IMR-90 (cell line): ENCODE results near the gene SLC9A7. TPM values are rescaled to one million over a fixed set of nuclear protein-coding genes. Genes with fewer than 3 reads are reported as not detected.

Source experiments
- ATAC-seq: fragments of 200-7000 bp; cut with Tn5 transposase; 2 replicates; pipeline ENCODE4 v1.9.1; 2020; ENCODE audit warnings: low read depth, mild to moderate bottlenecking, moderate library complexity
- BruUV-seq: library from RNA; stranded (reverse); fragments of 400-500 nt; replicated peaks from 2 replicates; lab custom pipeline; 2021; lab: Mats Ljungman, UMichigan
- CTCF ChIA-PET: fragments of 300-600 bp; formaldehyde crosslinking; extraction: SDS; loops from one replicate; lab custom pipeline; 2021; ENCODE audit warnings: antibody characterized with exemption; lab: Yijun Ruan, JAX
- POLR2A ChIA-PET: fragments of 300-600 bp; sonication (Branson Sonifier 250); formaldehyde crosslinking; loops from one replicate; lab custom pipeline; 2022; ENCODE audit warnings: antibody characterized with exemption; ENCODE audit not compliant: unreplicated experiment; lab: Charles Lee
- DNase-seq: peaks from one replicate; pipeline ENCODE4 v3.0.0; 2013
- H2AFZ ChIP-seq: replicated peaks from 2 replicates; pipeline ENCODE3; 2013; ENCODE audit warnings: low read length, mild to moderate bottlenecking; ENCODE audit not compliant: poor library complexity
- H2AK5ac ChIP-seq: 2 replicates; pipeline ENCODE4 v1.6.1; 2013; ENCODE audit warnings: low read depth, low read length, inconsistent platforms
- H2AK9ac ChIP-seq: replicated peaks from 2 replicates; pipeline ENCODE3; 2013; ENCODE audit warnings: mild to moderate bottlenecking, low read depth, low read length, moderate library complexity; ENCODE audit not compliant: poor library complexity
- H2BK120ac ChIP-seq: 2 replicates; pipeline ENCODE4 v1.6.1; 2013; ENCODE audit warnings: low read depth, low read length, inconsistent platforms
- H2BK15ac ChIP-seq: 3 replicates; pipeline ENCODE4 v1.6.1; 2013; ENCODE audit warnings: low read depth, low read length, inconsistent platforms
- H2BK20ac ChIP-seq: 2 replicates; pipeline ENCODE4 v1.6.1; 2013; ENCODE audit warnings: low read depth, mild to moderate bottlenecking, inconsistent platforms, low read length, moderate library complexity
- H2BK5ac ChIP-seq: 2 replicates; pipeline ENCODE4 v1.6.1; 2013; ENCODE audit warnings: mild to moderate bottlenecking, low read depth, low read length, inconsistent platforms; ENCODE audit not compliant: poor library complexity, severe bottlenecking
- H3K14ac ChIP-seq: replicated peaks from 2 replicates; pipeline ENCODE4 v1.6.1; 2013; ENCODE audit warnings: low read depth, low read length, inconsistent platforms
- H3K18ac ChIP-seq: 2 replicates; pipeline ENCODE4 v1.6.1; 2013; ENCODE audit warnings: low read depth, low read length, control low read depth
- H3K23ac ChIP-seq: 2 replicates; pipeline ENCODE4 v1.6.1; 2013; ENCODE audit warnings: low read depth, low read length, inconsistent platforms
- H3K27ac ChIP-seq: 2 replicates; pipeline ENCODE4 v1.5.1; 2013; ENCODE audit warnings: mild to moderate bottlenecking, control low read depth, low read length; ENCODE audit not compliant: insufficient read depth
- H3K27me3 ChIP-seq: 2 replicates; pipeline ENCODE4 v1.6.1; 2013; ENCODE audit warnings: low read length; ENCODE audit not compliant: control insufficient read depth, insufficient read depth
- H3K36me3 ChIP-seq: 2 replicates; pipeline ENCODE4 v1.6.1; 2013; ENCODE audit warnings: low read length, mixed read lengths; ENCODE audit not compliant: control insufficient read depth, insufficient read depth
- H3K4ac ChIP-seq: 2 replicates; pipeline ENCODE4 v1.6.1; 2013; ENCODE audit warnings: low read depth, low read length, inconsistent platforms
- H3K4me1 ChIP-seq: 2 replicates; pipeline ENCODE4 v1.6.1; 2013; ENCODE audit warnings: low read length, mixed read lengths; ENCODE audit not compliant: control insufficient read depth, insufficient read depth
- H3K4me2 ChIP-seq: 2 replicates; pipeline ENCODE4 v1.6.1; 2013; ENCODE audit warnings: low read depth, mild to moderate bottlenecking, control low read depth, low read length, moderate library complexity
- H3K4me3 ChIP-seq: 2 replicates; pipeline ENCODE4 v1.5.1; 2013; ENCODE audit warnings: low read depth, mild to moderate bottlenecking, control low read depth, low read length, moderate library complexity; ENCODE audit not compliant: insufficient read depth
- H3K56ac ChIP-seq: 2 replicates; pipeline ENCODE4 v1.6.1; 2013; ENCODE audit warnings: low read length, inconsistent platforms; ENCODE audit not compliant: insufficient read depth; ENCODE audit errors: extremely low read depth
- H3K79me1 ChIP-seq, 2 experiments: 2 replicates each; pipeline ENCODE4 v1.6.1; 2013; ENCODE audit warnings: low read length in 2 of 2, inconsistent platforms in 1 of 2, low read depth in 1 of 2
- H3K9ac ChIP-seq: 2 replicates; pipeline ENCODE4 v1.6.1; 2013; ENCODE audit warnings: low read depth, low read length, control low read depth
- H3K9me1 ChIP-seq: 2 replicates; pipeline ENCODE4 v1.6.1; 2013; ENCODE audit warnings: low read length, inconsistent platforms; ENCODE audit not compliant: insufficient read depth
- H3K9me3 ChIP-seq: 2 replicates; pipeline ENCODE4 v1.6.1; 2013; ENCODE audit warnings: low read length; ENCODE audit not compliant: control insufficient read depth, insufficient read depth
- H4K20me1 ChIP-seq: 2 replicates; pipeline ENCODE4 v1.6.1; 2013; ENCODE audit warnings: low read length, inconsistent platforms; ENCODE audit not compliant: insufficient read depth
- H4K5ac ChIP-seq: 2 replicates; pipeline ENCODE4 v1.6.1; 2013; ENCODE audit warnings: mild to moderate bottlenecking, low read depth, low read length, control low read depth
- H4K8ac ChIP-seq, 2 experiments: 2 replicates each; pipeline ENCODE4 v1.6.1; 2013; ENCODE audit warnings: low read depth in 2 of 2, low read length in 2 of 2, control low read depth in 1 of 2, inconsistent platforms in 1 of 2
- H4K91ac ChIP-seq: 2 replicates; pipeline ENCODE4 v1.6.1; 2013; ENCODE audit warnings: low read depth, low read length, inconsistent platforms; ENCODE audit not compliant: insufficient read depth
- BHLHE40 ChIP-seq: fragments of 150-350 bp; IDR thresholded peaks from 2 replicates; pipeline ENCODE4 v1.6.1; 2016; ENCODE audit warnings: mild to moderate bottlenecking, low read depth, low read length
- CEBPB ChIP-seq: IDR thresholded peaks from 2 replicates; pipeline ENCODE4 v1.6.1; 2012; ENCODE audit warnings: low read depth, low read length, improper control_type of control experiment
- CHD1 ChIP-seq: IDR thresholded peaks from 2 replicates; pipeline ENCODE4 v1.6.1; 2012; ENCODE audit warnings: low read depth, low read length, improper control_type of control experiment
- CTCF ChIP-seq: conservative IDR thresholded peaks from 2 replicates; pipeline ENCODE4 v1.5.1; 2012; ENCODE audit warnings: mild to moderate bottlenecking, low read depth, low read length, improper control_type of control experiment
- FOS ChIP-seq: fragments of 150-350 bp; IDR thresholded peaks from 2 replicates; pipeline ENCODE4 v1.6.1; 2016; ENCODE audit warnings: low read depth, low read length
- MAFK ChIP-seq: IDR thresholded peaks from 2 replicates; pipeline ENCODE4 v1.6.1; 2012; ENCODE audit warnings: low read depth, low read length, improper control_type of control experiment
- MAZ ChIP-seq: IDR thresholded peaks from 2 replicates; pipeline ENCODE4 v1.6.1; 2012; ENCODE audit warnings: low read depth, mild to moderate bottlenecking, low read length, improper control_type of control experiment, moderate library complexity, borderline replicate concordance
- MXI1 ChIP-seq: IDR thresholded peaks from 2 replicates; pipeline ENCODE4 v1.6.1; 2012; ENCODE audit warnings: low read depth, mild to moderate bottlenecking, low read length, moderate library complexity, borderline replicate concordance
- NFE2L2 ChIP-seq: fragments of 150-350 bp; IDR thresholded peaks from 2 replicates; pipeline ENCODE4 v1.6.1; 2016; ENCODE audit warnings: low read depth, mild to moderate bottlenecking, low read length
- POLR2A ChIP-seq: IDR thresholded peaks from 2 replicates; pipeline ENCODE4 v1.6.1; 2012; ENCODE audit warnings: mild to moderate bottlenecking, low read depth, low read length
- RAD21 ChIP-seq: IDR thresholded peaks from 2 replicates; pipeline ENCODE4 v1.6.1; 2012; ENCODE audit warnings: low read length, improper control_type of control experiment
- RCOR1 ChIP-seq: IDR thresholded peaks from 2 replicates; pipeline ENCODE4 v1.6.1; 2012; ENCODE audit warnings: mild to moderate bottlenecking, low read length, improper control_type of control experiment; ENCODE audit not compliant: insufficient replicate concordance
- RFX5 ChIP-seq: IDR thresholded peaks from 2 replicates; pipeline ENCODE4 v1.8.0; 2012; ENCODE audit warnings: low read depth, mild to moderate bottlenecking, low read length, moderate library complexity
- SMC3 ChIP-seq: fragments of 150-350 bp; IDR thresholded peaks from 2 replicates; pipeline ENCODE4 v1.6.1; 2016; ENCODE audit warnings: low read depth, mild to moderate bottlenecking, antibody characterized with exemption, low read length, moderate library complexity
- whole genome bisulfite sequencing, 2 experiments: methylation state at CpG; one replicate each; pipeline versions ENCODE4 v1.1.5 to v1.1.7; 2013; ENCODE audit warnings: missing lambda C conversion rate in 2 of 2; ENCODE audit not compliant: insufficient read length in 1 of 2; ENCODE audit errors: extremely low coverage in 2 of 2; 5-methylcytosine and 5-hydroxymethylcytosine counted together
- dilution Hi-C: fragments of 300-500 bp; cut with HindIII; formaldehyde crosslinking; loops from one replicate; pipeline ENCODE4 v1.14.3; 2018; ENCODE audit warnings: low sequenced_read_pairs; ENCODE audit not compliant: unreplicated experiment
- in situ Hi-C: fragments of 300-500 bp; cut with MboI; formaldehyde crosslinking; loops from 3 replicates; pipeline ENCODE4 v1.14.3; 2019; ENCODE audit warnings: low sequenced_read_pairs, inconsistent platforms, mixed read lengths
- intact Hi-C: fragments of 100-400 bp; cut with micrococcal nuclease; formaldehyde crosslinking; loops from 2 replicates; pipeline ENCODE4 v1.10.0; 2022
- polyA plus RNA-seq, 3 experiments: library from polyadenylated mRNA; depleted of rRNA; stranded (reverse); fragments of >200 nt; gene quantifications; 2 replicates each; pipeline ENCODE4 v1.2.3, GENCODE V29; 2012; ENCODE audit warnings: low replicate concordance in 1 of 3
- total RNA-seq: library from RNA; depleted of rRNA; stranded (reverse); fragments of >200 nt; gene quantifications from 2 replicates; pipeline ENCODE4 v1.2.3, GENCODE V29; 2012
- TF ChIP-seq, protein P1 (sequence below): fragments of 150-350 bp; IDR thresholded peaks from 2 replicates; pipeline ENCODE4 v1.6.1; 2017; ENCODE audit warnings: mild to moderate bottlenecking, antibody characterized with exemption, low read length, low read depth
- TF ChIP-seq, protein P2 (sequence below): fragments of 150-350 bp; IDR thresholded peaks from 2 replicates; pipeline ENCODE4 v1.6.1; 2016; ENCODE audit warnings: low read depth, mild to moderate bottlenecking, low read length, moderate library complexity, borderline replicate concordance

The SLC9A7 gene
- total and polyA plus RNA-seq, 2 of the 4 experiments (the other 2 are of a cell fraction): 14.4 to 76.4 TPM

DNA sequence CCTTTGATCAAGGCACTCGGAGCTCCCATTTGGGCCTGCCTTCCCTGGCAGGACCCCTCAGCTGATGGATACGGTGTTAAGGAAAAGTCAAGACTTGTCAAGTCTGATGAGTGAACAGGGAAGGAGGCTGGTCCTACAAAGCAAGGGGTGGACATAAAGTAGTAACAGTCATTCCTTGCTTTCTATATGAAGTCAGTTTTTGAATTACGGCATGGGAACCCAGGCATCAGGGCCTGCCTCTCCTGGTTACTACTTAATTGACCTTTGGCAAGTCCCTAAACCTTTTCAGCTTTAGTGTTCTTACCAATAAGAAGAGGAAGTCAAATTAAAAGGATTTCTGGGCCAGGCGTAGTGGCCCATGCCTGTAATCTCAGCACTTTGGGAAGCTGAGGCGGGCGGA lies 178.3 kb downstream of the SLC9A7 start:
- Histone ChIP-seq H3K4ac (no peak overlapping the region; the same call in 1 of the 2 replicates), H3K36me3 (no peaks in the 10 kb centered on the region), H4K8ac (no peak overlapping the region), H2BK20ac (no peak overlapping the region), H2AK9ac (no peak overlapping the region), H3K27ac (no peak overlapping the region), H3K56ac (no peak overlapping the region), H2BK5ac (no peak overlapping the region), H3K27me3 (no peaks in the 10 kb centered on the region), H3K9ac (no peak overlapping the region), H4K5ac (no peak overlapping the region), H3K18ac (no peak overlapping the region), H2BK120ac (no peak overlapping the region; the same call in 1 of the 2 replicates), H3K9me1 (0 out of 2 replicates have a peak, but pooled peaks cover 3% of the 10 kb centered on the region), H3K14ac (no peak overlapping the region), H2BK15ac (no peak overlapping the region), H4K20me1 (no peaks in the 10 kb centered on the region), H2AFZ (no peak overlapping the region), H3K79me1 (peaks cover 7 to 32% of the 10 kb centered on the region in 2 experiments; a peak in 2 of 4 replicates), H3K4me2 (no peak overlapping the region), H4K91ac (no peak overlapping the region), H3K4me1 (peaks cover 4% of the 10 kb centered on the region; the same call in 1 of the 2 replicates), H3K9me3 (no peaks in the 10 kb centered on the region), H3K4me3 (no peak overlapping the region), H3K23ac (no peak overlapping the region), H2AK5ac (no peak overlapping the region)
- POLR2A ChIA-PET: no interaction called here
- no peak for ATAC-seq
- in situ Hi-C loops (no loop called here), dilution Hi-C loops (no loop called here), intact Hi-C loops (no loop called here)
- CTCF ChIA-PET: no interaction called here
- no CpG with 5 or more reads among the region's 6 CpGs for WGBS, 2 experiments
- no peak for TF ChIP-seq POLR2A
- no peak for TF ChIP-seq CHD1
- TF ChIP-seq MAFK: no peak
- TF ChIP-seq FOS: no peak
- TF ChIP-seq, protein P1, sequence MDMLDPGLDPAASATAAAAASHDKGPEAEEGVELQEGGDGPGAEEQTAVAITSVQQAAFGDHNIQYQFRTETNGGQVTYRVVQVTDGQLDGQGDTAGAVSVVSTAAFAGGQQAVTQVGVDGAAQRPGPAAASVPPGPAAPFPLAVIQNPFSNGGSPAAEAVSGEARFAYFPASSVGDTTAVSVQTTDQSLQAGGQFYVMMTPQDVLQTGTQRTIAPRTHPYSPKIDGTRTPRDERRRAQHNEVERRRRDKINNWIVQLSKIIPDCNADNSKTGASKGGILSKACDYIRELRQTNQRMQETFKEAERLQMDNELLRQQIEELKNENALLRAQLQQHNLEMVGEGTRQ: no peak
- no peak for TF ChIP-seq BHLHE40
- TF ChIP-seq, protein P2, sequence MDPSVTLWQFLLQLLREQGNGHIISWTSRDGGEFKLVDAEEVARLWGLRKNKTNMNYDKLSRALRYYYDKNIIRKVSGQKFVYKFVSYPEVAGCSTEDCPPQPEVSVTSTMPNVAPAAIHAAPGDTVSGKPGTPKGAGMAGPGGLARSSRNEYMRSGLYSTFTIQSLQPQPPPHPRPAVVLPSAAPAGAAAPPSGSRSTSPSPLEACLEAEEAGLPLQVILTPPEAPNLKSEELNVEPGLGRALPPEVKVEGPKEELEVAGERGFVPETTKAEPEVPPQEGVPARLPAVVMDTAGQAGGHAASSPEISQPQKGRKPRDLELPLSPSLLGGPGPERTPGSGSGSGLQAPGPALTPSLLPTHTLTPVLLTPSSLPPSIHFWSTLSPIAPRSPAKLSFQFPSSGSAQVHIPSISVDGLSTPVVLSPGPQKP: no peak
- TF ChIP-seq CTCF: no peak
- no peak for TF ChIP-seq RCOR1
- TF ChIP-seq MXI1: no peak
- TF ChIP-seq CEBPB: no peak
- no peak for TF ChIP-seq SMC3
- TF ChIP-seq MAZ: no peak
- no peak for TF ChIP-seq RFX5
- no peak for TF ChIP-seq RAD21
- no peak for TF ChIP-seq NFE2L2
- DNase-seq: no peak
- BruUV-seq: no TSS peak
